ENCODE results near the gene BIRC2. TPM values are rescaled to one million over a fixed set of nuclear protein-coding genes. Genes with fewer than 3 reads are reported as not detected.

The BIRC2 gene
- polyA plus RNA-seq, 10 donors = 40.6 to 51.5 (median 47.2) TPM

Other genes with a start within 250 kb of the BIRC2 start
- 10 to 100 TPM; 64.4 to 99.7 (median 76.7) TPM for gene YAP1, start 236.8 kb upstream of the BIRC2 start, polyA plus RNA-seq (ENCODE audit: insufficient read length in 10 of 10)
- gene BIRC3, start 29.7 kb upstream of the BIRC2 start, polyA plus RNA-seq (ENCODE audit: insufficient read length in 10 of 10) = 1 to 10 TPM in 5 of 10 donors, under 1 TPM in 5; 0.64 to 6.2 (median 0.98) TPM
- gene TMEM123, start 105.6 kb downstream of the BIRC2 start, polyA plus RNA-seq (ENCODE audit: insufficient read length in 10 of 10) = 100 to 1,000 TPM; 137 to 199 (median 181) TPM
- gene MMP7, start 183.5 kb downstream of the BIRC2 start, polyA plus RNA-seq (ENCODE audit: insufficient read length in 10 of 10) = not detected

All from muscle of back (tissue), 10 donors.